Measurements from ENCODE around the gene UBE3A.

DNA sequence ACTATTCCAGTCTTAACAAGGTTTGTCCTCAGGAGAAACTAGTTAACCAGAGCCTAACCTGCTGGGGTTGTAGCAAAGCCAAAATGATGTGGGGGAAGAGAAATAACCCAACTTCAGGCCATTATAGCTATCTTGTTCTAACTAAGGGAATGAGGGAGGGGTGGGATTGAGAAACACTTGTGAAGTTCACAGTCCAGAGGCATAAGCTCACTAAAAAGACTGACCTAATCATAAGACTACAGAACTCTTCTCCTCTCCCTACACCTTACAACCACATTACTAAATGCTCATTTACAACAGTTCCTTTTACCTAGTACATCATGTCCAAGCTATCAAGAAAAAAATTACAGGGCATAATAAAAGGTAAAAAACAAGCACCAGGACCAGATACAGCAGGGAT, 52.8 kb downstream of the UBE3A start:
- TF ChIP-seq CTCF (IDR thresholded peaks at IDR 0.05) (no peak), POLR2A (IDR thresholded peaks at IDR 0.05) (no peak)
